K562 treated with DMSO at 1 percent for 24 hours (cell line): ENCODE results near the gene CYREN. TPM values are rescaled to one million over a fixed set of nuclear protein-coding genes. Genes with fewer than 3 reads are reported as not detected.

ENCODE experiments used
- total RNA-seq: library from RNA; unstranded; fragments of 300-600 nt; gene quantifications from 2 replicates; pipeline ENCODE4 v1.2.3, GENCODE V29; 2022; ENCODE audit warnings: low read depth; ENCODE audit not compliant: insufficient read depth

The CYREN gene, protein sequence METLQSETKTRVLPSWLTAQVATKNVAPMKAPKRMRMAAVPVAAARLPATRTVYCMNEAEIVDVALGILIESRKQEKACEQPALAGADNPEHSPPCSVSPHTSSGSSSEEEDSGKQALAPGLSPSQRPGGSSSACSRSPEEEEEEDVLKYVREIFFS
- total RNA-seq: 99.4 and 102 TPM in 2 replicates

DNA sequence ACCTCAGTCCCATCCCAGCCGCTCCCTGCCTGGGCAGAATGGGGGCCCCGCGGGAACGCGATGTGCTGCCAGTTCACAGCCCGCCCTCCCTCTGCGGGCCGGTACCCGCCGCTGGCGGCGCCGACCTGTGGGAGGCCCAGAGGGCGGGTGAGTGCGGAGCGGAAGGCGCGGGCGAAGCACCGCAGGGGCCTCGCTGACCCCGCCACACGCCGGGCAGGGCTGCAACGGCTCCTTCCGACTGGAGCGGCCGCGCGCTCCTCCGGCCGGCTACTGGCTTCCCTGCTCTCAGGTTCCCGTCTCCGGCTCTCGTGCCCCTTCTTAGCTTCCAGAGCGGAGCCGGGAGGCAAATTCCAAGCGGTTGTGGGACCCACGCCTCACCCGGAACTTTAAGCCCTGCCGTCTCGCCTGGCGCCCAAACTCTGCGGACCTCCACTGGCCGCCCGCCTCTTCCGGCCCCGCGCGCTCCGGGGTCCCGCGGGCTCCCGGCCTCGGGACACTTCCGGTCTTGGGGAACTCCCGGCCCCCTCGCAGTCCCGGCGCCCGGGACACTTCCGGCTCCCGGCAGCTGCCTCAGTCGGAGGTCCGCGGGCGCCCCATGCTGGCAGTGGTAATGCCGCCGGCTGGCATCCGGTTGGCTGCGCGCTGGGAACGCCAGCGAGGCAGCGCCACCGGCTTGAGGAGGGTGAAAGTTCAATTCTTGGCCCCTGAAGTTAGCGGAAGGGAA is at the start of gene CYREN:
Gene CYREN (minus strand): TSS at position 434 of the 724 bp plus-strand sequence. CDS start 1,785 bp downstream, outside the sequence.

DNA sequence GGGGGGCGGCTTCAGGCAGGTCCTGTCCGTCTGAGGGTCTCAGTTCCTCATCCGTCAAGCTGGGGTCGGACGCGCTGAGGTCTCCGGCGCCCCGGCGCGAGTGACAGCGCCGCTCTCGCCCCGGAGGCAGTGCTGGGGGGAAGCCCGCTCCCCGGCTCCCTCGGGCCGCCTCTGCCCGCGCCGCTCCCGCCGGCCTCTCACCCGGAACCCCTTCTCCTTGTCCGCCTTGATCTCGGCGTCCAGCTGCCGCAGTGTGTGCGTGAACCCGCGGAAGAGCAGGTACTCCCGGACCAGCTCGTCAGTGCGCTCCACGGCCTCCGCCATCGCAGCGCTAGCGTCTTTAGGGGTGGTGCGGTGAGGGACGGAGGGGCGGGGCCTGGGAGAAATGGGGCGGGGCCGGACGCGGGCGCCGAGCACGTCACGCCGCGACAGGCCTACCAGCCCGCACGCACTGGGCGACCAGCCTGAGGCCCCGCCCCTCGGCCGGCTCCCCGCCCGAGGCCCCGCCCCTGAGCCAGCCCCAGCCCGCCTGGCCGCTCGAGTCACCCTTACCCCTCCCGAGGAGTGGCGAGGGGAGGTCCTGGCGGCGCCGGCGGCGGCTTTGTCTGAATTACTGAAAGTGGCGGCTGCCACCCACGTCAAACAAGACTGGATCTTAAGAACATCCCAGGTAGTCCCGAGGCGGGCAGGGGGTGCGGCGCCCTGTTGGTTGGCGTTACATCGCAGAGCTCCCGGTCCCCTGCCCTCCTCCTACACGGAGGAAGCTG is 40.9 kb upstream of the CYREN start, which contains the start of gene WDR91:
Gene WDR91 (minus strand): TSS at position 348 of the 767 bp plus-strand sequence. CDS start 24 bp downstream, at position 324.

DNA sequence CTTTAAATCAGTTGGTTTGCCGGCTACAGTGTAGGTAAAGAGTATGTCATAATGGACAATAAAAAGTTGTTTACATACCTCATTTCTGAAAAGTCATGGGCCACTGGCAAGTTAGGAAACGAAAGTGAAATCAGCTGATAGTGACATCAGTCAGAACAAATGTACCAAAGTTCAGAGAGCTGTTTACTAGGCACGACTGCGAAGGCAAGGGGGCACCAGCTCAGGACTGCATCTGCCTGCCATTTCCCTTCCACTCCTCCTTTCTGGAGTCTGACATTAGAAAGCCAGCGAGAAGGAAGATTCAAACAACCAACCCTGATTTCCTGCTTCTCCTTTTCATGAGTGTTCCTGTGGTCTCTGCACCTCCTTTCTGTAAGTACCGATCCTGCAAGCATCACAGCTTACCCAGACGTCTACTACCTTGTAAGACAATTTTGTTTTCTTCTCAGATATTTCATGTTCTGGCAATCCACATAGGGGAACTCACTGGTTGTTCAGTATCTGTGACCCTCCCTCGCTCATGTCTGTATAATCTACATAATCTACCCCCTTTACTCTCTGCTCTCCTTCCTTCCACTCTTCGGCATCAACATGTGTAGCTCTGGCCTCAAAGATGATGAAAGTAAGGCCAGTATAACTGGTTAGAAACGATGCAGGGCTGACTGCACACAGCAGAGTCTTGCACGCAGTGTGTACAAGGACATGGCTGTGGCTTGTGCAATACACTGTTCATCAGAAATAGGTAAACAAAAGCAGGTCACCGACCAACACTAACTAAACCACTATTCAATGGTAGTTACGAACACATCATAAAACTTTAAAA is 22.4 kb downstream of the CYREN start, which contains the start of gene TMEM140:
Gene TMEM140 (plus strand): TSS at position 174 of the 823 bp plus-strand sequence. CDS start 16,370 bp downstream, outside the sequence.

Other genes with a start within 250 kb of the CYREN start
- 1.00 and 1.3 TPM in 2 replicates for gene AGBL3, start 184.2 kb downstream of the CYREN start, total RNA-seq
- 28.8 and 29.0 TPM in 2 replicates for gene TMEM140, start 22.6 kb downstream of the CYREN start, total RNA-seq
- gene WDR91, start 40.8 kb upstream of the CYREN start, total RNA-seq: 16.8 and 17.2 TPM in 2 replicates
- gene STRA8, start 63.1 kb upstream of the CYREN start, total RNA-seq: not detected in 2 replicates